ENCODE results near the gene CDK14.

DNA sequence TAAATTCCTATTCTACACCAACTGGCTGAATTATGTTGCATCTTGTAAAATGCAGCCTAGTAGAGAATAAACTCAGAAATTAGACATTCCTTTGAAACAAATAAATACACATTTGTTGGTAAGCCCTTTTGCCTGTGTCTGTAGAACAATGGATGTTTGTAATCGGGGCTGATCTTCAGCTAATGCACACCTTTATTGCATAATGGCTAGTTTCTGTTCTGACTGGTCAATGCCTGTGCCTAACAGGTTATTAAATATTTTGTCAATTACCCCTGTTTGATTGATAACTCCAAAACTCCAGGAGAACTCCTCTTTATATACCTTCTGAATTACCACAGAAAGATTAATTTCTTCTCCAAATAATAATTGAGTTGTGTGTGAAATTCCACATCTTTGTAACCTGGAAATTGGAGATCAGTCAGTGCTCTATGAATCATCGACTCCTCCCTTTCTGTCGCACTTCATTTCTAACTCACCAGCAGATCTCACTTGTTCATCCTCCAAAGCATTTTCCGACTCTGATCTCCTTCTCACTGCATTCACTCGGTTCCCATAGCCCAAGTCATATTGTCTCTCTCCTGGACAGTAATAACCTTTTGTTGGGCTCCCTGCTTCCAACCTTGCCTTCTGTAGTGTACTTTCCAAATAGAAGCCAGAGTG, 472.1 kb downstream of the CDK14 start:
- TF ChIP-seq CTCF (IDR thresholded peaks at IDR 0.05) (no peak), POLR2A (IDR thresholded peaks at IDR 0.05) (no peak)
